Keratinocyte (primary cell): ENCODE data around the gene TOP2A. TPM values are rescaled to one million over a fixed set of nuclear protein-coding genes. Genes with fewer than 3 reads are reported as not detected.

Experiments
- DNase-seq: peaks from one replicate; pipeline ENCODE4 v3.0.0-alpha.2; 2011; ENCODE audit warnings: low read depth, missing footprints, low spot score
- FAIRE-seq: peaks from 2 replicates; lab custom pipeline; 2011; peaks lifted over from hg19 to GRCh38; lab: Jason Lieb, UNC
- H2AFZ ChIP-seq: 2 replicates; pipeline ENCODE4 v1.6.0; 2012; ENCODE audit warnings: low read length, control low read depth, inconsistent platforms; ENCODE audit not compliant: control insufficient read depth
- H3K27ac ChIP-seq: 2 replicates; pipeline ENCODE4 v1.5.1; 2011; ENCODE audit warnings: low read length; ENCODE audit not compliant: control insufficient read depth, insufficient read depth
- H3K27me3 ChIP-seq: 3 replicates; pipeline ENCODE4 v1.6.0; 2011; ENCODE audit warnings: low read length; ENCODE audit not compliant: control insufficient read depth, insufficient read depth; ENCODE audit errors: extremely low read depth
- H3K36me3 ChIP-seq, 2 experiments: 2 replicates in 1 of 2; 3 replicates in 1 of 2; pipeline ENCODE4 v1.5.1; 2011; ENCODE audit warnings: low read length in 2 of 2, mild to moderate bottlenecking in 1 of 2; ENCODE audit not compliant: control insufficient read depth in 2 of 2, insufficient read depth in 2 of 2; ENCODE audit errors: extremely low read depth in 1 of 2
- H3K4me1 ChIP-seq: 3 replicates; pipeline ENCODE4 v1.5.1; 2011; ENCODE audit warnings: low read length; ENCODE audit not compliant: control insufficient read depth, insufficient read depth; ENCODE audit errors: extremely low read depth
- H3K4me2 ChIP-seq: 3 replicates; pipeline ENCODE4 v1.6.0; 2011; ENCODE audit warnings: low read depth, low read length; ENCODE audit not compliant: control insufficient read depth, insufficient read depth; ENCODE audit errors: extremely low read depth
- H3K4me3 ChIP-seq, 3 experiments: fragments of 200-600 bp in 1 of 3; sonication (generic) in 1 of 3; 2 replicates in 2 of 3; 3 replicates in 1 of 3; pipeline ENCODE4 v1.5.1; 2011 to 2016; ENCODE audit warnings: low read length in 3 of 3, mild to moderate bottlenecking in 3 of 3, control low read depth in 2 of 3, inconsistent platforms in 1 of 3, low read depth in 1 of 3, mixed read lengths in 1 of 3, mixed run types in 1 of 3, moderate library complexity in 1 of 3; ENCODE audit not compliant: control insufficient read depth in 2 of 3, insufficient read depth in 2 of 3; ENCODE audit errors: extremely low read depth in 1 of 3
- H3K79me2 ChIP-seq: 2 replicates; pipeline ENCODE4 v1.6.0; 2012; ENCODE audit warnings: low read length; ENCODE audit not compliant: control insufficient read depth, insufficient read depth
- H3K9ac ChIP-seq: 3 replicates; pipeline ENCODE4 v1.6.0; 2011; ENCODE audit warnings: low read length; ENCODE audit not compliant: control insufficient read depth, insufficient read depth; ENCODE audit errors: extremely low read depth
- H3K9me1 ChIP-seq: 3 replicates; pipeline ENCODE4 v1.6.0; 2011; ENCODE audit warnings: low read length; ENCODE audit not compliant: control insufficient read depth, insufficient read depth; ENCODE audit errors: extremely low read depth
- H3K9me3 ChIP-seq: 2 replicates; pipeline ENCODE4 v1.5.1; 2012; ENCODE audit warnings: low read depth, low read length; ENCODE audit not compliant: control insufficient read depth
- H4K20me1 ChIP-seq: 3 replicates; pipeline ENCODE4 v1.6.0; 2011; ENCODE audit warnings: low read length; ENCODE audit not compliant: control insufficient read depth, insufficient read depth; ENCODE audit errors: extremely low read depth
- CTCF ChIP-seq, 3 experiments: IDR thresholded peaks in 1 of 3; conservative IDR thresholded peaks in 1 of 3; optimal IDR thresholded peaks in 1 of 3; 2 replicates in 2 of 3; 3 replicates in 1 of 3; pipeline versions ENCODE3 to v1.5.1; 2011; ENCODE audit warnings: low read length in 3 of 3, mild to moderate bottlenecking in 3 of 3, moderate library complexity in 2 of 3, control low read depth in 1 of 3, inconsistent platforms in 1 of 3; ENCODE audit not compliant: insufficient read depth in 2 of 3; ENCODE audit errors: extremely low read depth in 1 of 3
- EZH2 ChIP-seq: IDR thresholded peaks from one replicate; pipeline ENCODE4 v1.6.1; 2012; ENCODE audit warnings: inconsistent platforms, mild to moderate bottlenecking, low read length, moderate library complexity
- dilution Hi-C: fragments of 300-500 bp; cut with MboI; formaldehyde crosslinking; loops from one replicate; pipeline ENCODE4 v1.7.0; 2020; ENCODE audit warnings: low sequenced_read_pairs; ENCODE audit not compliant: extremely low pct_ligation_motif_present
- polyA plus RNA-seq, 5 experiments: library from polyadenylated mRNA; depleted of rRNA in 3 of 5; stranded (reverse) in 3 of 5; stranded (forward) in 1 of 5; unstranded in 1 of 5; fragments of >200 nt; gene quantifications; 1 replicate in 1 of 5; 2 replicates in 3 of 5; 3 replicates in 1 of 5; pipeline versions ENCODE4 v1.2.1 to v1.2.3, GENCODE V29; 2011 to 2012; ENCODE audit warnings: missing spikeins in 2 of 5, low read depth in 1 of 5, low replicate concordance in 1 of 5

Gene TOP2A
- polyA plus RNA-seq, 1 donor (not counting 4 experiments of a cell fraction or from before 2014, with no cell fraction given), result 45.0 TPM

GRCh38 chr17:40458851-40459482 lies 41.3 kb upstream of the TOP2A start:
- Histone ChIP-seq H3K27me3 (peaks cover 6% of the 10 kb centered on the region), H3K4me2 (no peak overlapping the region), H3K9ac (no peak overlapping the region), H3K79me2 (no peaks in the 10 kb centered on the region), H2AFZ (no peak overlapping the region), H3K4me1 (peaks cover 25% of the 10 kb centered on the region), H4K20me1 (no peaks in the 10 kb centered on the region), H3K9me3 (no peaks in the 10 kb centered on the region), H3K4me3 (no peak overlapping the region), H3K27ac (no peak overlapping the region), H3K9me1 (no peaks in the 10 kb centered on the region), H3K36me3 (no peaks in the 10 kb centered on the region)
- TF ChIP-seq CTCF (optimal IDR thresholded peaks at IDR 0.05 in 1 of 3, IDR thresholded peaks at IDR 0.05 in 1 of 3, conservative IDR thresholded peaks at IDR 0.05 in 1 of 3; ENCODE audit: extremely low read depth in 1 of 3, insufficient read depth in 2 of 3, low read length in 3 of 3) (no peak), EZH2 (no peak)
- DNase-seq, result no peak
- FAIRE-seq, result peak; percentile 67
- dilution Hi-C loops, result no loop called here

- H3K36me3 ChIP-seq, result no peaks in the 10 kb centered on the region
- peak overlapping the region; percentile 13 for H3K9ac ChIP-seq
- H3K4me3 ChIP-seq, result peak overlapping the region in 2 of 3 experiments; percentile 3 to 25
- peaks cover 6% of the 10 kb centered on the region for H3K27me3 ChIP-seq
- H3K9me1 ChIP-seq, result no peaks in the 10 kb centered on the region
- TF ChIP-seq CTCF (optimal IDR thresholded peaks at IDR 0.05 in 1 of 3, IDR thresholded peaks at IDR 0.05 in 1 of 3, conservative IDR thresholded peaks at IDR 0.05 in 1 of 3; ENCODE audit: extremely low read depth in 1 of 3, insufficient read depth in 2 of 3, low read length in 3 of 3), result no peak
- no peak for TF ChIP-seq EZH2
- H3K4me1 ChIP-seq, result peaks cover 30% of the 10 kb centered on the region
- H2AFZ ChIP-seq, result no peak overlapping the region
- FAIRE-seq (peak; percentile 94), DNase-seq (peak; percentile 57)
- dilution Hi-C loops, result no loop called here
- H3K27ac ChIP-seq, result no peak overlapping the region
- no peaks in the 10 kb centered on the region for H3K79me2 ChIP-seq
- H4K20me1 ChIP-seq, result no peaks in the 10 kb centered on the region
- no peaks in the 10 kb centered on the region for H3K9me3 ChIP-seq
- H3K4me2 ChIP-seq, result peak overlapping the region; percentile 54
These were observed 40.5 kb upstream of the TOP2A start for GRCh38 chr17:40457964-40458791.
